ENCODE data around the gene CMTM4.

The CMTM4 gene

DNA sequence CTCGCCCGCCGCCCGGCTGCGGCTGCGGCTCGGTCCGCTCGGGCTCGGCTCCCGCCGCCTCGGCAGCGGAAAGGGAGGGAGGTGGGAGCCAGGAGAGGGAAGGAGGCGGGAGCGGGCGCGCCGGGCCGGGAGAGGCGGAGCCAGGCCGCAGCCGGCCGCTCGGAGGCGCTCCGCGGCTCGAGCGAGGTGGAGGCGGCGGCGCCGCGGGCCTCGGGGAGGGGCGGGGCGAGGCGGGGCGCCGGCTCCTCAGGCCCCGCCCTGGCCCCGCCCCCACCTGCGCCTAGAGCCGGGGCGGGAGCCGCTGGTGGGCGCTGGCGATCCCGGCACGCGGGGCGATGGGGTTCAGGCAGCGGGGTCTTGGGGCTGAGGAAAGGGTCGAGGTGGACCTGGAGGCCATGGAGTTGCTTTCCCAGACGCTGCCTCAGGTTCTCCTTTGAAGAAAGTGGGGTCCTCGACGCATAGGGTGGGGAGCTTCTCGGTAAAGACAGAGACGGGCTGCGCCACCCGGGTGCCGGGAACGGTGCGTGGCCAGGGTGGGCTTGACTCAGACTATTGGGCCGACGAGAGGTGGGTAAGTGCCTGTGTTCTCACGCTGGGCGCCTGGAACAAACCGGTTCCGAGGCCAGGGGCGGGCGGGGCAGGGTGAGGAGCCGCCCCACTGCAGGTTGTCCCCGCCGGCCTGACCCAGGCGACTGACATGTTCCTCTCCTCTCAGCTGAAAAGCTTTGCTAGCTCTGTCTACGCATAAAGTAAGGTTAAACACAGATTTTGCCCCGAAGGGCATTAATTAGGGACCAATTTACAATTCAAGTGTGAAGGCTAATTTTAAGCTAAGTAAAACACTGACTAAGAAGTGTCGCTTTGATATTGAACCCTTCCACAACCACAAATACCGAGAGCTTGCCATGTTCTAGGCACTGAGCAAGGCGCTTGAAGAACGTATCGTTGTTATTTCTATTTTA is at the start of gene CMTM4:
Gene CMTM4 (minus strand): TSS at position 75 of the 962 bp plus-strand sequence. CDS start 218 bp downstream, outside the sequence.
- Histone ChIP-seq H3K9ac (ENCODE audit: insufficient read length) (peak within 1 kb of the TSS; percentile 63), H3K4me3 (peak within 1 kb of the TSS; percentile 77), H3K27ac (no peak within 1 kb of the TSS), H3K9me3 (ENCODE audit: low read depth, low read length) (no peaks in the 10 kb centered on the region), H3K36me3 (ENCODE audit: insufficient read depth, low read length) (no peaks in the 10 kb centered on the region)
- no peak for DNase-seq (ENCODE audit: low read depth, low spot score)
- TF ChIP-seq EZH2 (IDR thresholded peaks at IDR 0.05) (no peak), POLR2AphosphoS5 (IDR thresholded peaks at IDR 0.05; ENCODE audit: borderline replicate concordance, low read depth, low read length) (peak; percentile 40; the same call in 1 of the 2 replicates)

DNA sequence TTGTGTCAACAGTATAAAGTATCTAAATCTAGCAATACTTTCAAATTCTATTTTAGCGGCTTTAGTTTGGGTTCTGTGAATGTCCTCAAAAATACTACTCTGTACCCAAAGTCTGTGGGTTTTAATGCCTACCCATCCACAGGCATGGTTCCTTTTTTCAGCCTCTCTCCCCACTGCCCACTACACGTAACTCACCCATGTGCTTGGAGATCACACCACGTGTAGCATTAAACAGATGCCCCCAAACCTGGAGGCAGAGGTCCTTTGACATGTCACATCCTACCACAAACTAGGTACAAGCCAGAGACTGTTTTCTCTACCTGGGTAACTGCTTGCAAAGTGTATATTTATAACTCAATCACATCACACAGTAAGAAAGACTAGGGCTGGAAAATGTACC is 49.5 kb upstream of the CMTM4 start:
- no peak overlapping the region for H3K4me3 ChIP-seq
- H3K27ac ChIP-seq: no peak overlapping the region
- H3K36me3 ChIP-seq (ENCODE audit: insufficient read depth, low read length): peaks cover 43% of the 10 kb centered on the region; the same call in 1 of the 2 replicates
- no peaks in the 10 kb centered on the region for H3K9me3 ChIP-seq (ENCODE audit: low read depth, low read length)
- no peak overlapping the region for H3K9ac ChIP-seq (ENCODE audit: insufficient read length)
- TF ChIP-seq FOXP2 (optimal IDR thresholded peaks at IDR 0.05; ENCODE audit: control extremely low read depth, extremely low read length, insufficient read depth): no peak
- no peak for TF ChIP-seq EZH2 (IDR thresholded peaks at IDR 0.05)
- no peak for TF ChIP-seq POLR2AphosphoS5 (IDR thresholded peaks at IDR 0.05; ENCODE audit: borderline replicate concordance, low read depth, low read length)
- DNase-seq (ENCODE audit: low read depth, low spot score): no peak

DNA sequence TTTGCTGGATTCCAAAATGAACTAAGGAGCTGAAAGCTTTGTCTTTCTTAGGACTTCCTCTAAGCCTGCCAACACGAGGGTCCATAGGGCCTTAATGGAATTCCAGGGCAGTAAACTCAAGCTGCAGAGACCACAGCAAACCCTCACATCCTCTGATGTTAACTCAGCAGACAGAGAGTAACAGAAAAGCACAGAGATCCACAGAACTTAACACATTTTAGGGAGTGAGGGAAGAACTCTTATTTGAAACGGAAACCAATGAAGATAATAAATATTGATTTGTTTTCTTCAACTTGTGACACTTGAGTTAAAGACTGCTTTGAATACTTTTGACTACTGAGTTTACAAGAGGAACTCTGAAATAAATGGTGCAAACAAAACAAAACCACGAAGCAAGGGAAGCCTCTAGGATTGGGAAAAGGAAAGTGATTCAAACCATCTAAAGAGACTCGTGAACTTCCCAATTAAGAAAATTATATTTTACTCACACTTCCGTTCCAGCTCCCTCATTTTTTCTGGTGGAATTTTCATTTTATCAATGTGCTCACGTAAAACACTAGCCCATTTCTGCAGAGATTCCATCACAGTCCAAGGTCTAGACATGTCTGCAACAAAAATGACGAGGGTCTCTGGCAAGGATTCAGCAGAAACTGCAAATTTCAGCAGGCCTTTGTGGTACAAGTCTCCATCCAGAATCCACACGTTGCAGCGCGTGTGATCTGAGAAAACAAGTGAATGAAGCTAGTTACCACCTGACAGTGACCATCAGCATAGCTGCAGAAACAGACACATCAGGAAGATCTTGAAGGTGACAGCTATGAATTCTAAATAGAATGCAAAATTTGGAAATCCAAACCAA is 45.6 kb upstream of the CMTM4 start:
- TF ChIP-seq EZH2 (IDR thresholded peaks at IDR 0.05) (no peak), FOXP2 (optimal IDR thresholded peaks at IDR 0.05; ENCODE audit: control extremely low read depth, extremely low read length, insufficient read depth) (no peak), POLR2AphosphoS5 (IDR thresholded peaks at IDR 0.05; ENCODE audit: borderline replicate concordance, low read depth, low read length) (no peak)
- no peak for DNase-seq (ENCODE audit: low read depth, low spot score)
- Histone ChIP-seq H3K9me3 (ENCODE audit: low read depth, low read length) (no peaks in the 10 kb centered on the region), H3K9ac (ENCODE audit: insufficient read length) (no peak overlapping the region), H3K4me3 (no peak overlapping the region), H3K36me3 (ENCODE audit: insufficient read depth, low read length) (peaks cover 42% of the 10 kb centered on the region; the same call in 1 of the 2 replicates), H3K27ac (peak overlapping the region; percentile 73)

DNA sequence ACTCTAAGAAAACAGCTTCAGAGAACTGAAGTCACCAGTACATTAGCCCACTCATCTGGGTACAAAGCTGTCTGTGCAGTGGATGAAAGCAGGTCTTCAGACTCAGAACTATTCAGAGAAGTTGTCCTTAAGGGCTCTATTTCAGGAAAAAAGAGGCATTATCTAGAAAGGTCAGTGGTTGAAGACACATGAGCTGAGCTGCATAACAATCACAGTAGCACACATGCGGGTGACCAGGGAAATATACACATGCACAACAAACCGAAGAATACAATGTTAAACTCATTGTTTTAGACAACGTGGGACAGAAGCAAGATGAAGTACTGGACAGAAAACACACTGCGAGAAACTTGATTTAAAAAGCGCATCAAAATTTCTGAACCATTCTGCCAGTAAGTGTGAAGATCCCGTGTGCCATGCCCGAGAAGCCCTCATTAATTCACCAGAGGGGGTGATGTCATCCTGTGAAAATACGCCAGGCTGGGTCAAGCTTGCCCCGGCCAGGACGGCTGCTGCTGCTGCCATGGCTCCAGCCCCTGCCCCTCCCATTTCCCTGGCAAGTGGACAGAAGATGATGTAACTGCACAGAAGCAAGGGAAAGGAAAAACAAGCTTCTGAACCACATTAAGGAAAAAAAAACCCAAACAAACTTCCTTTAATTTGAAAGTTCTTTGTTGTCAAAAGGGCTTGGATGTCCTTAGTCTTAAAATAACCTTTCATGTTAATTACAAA is 44.8 kb upstream of the CMTM4 start:
- Histone ChIP-seq H3K36me3 (ENCODE audit: insufficient read depth, low read length) (peaks cover 41% of the 10 kb centered on the region; the same call in 1 of the 2 replicates), H3K9me3 (ENCODE audit: low read depth, low read length) (no peaks in the 10 kb centered on the region), H3K4me3 (no peak overlapping the region), H3K9ac (ENCODE audit: insufficient read length) (no peak overlapping the region), H3K27ac (peak overlapping the region; percentile 54; the same call in 1 of the 2 replicates)
- TF ChIP-seq POLR2AphosphoS5 (IDR thresholded peaks at IDR 0.05; ENCODE audit: borderline replicate concordance, low read depth, low read length) (no peak), FOXP2 (optimal IDR thresholded peaks at IDR 0.05; ENCODE audit: control extremely low read depth, extremely low read length, insufficient read depth) (no peak)
- no peak for DNase-seq (ENCODE audit: low read depth, low spot score)

DNA sequence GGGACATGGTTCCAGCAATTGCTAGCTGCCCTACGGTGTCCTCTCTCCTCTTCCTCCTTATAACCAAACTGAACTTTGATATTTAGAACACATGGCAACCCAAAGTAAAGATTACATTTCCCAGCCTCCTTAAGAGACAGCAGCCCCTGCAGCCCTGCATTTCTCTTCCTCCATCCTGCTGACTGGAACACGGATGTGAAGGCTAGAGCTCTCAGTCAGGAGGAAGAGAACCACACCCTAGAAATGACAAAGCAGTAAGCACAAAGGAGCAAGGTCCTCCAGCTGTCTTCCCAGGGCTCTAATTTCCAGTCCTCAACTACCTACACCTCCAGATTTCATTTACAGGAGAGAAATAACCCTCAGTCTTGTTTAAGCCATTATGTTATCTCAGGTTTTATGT is 44.0 kb upstream of the CMTM4 start:
- DNase-seq (ENCODE audit: low read depth, low spot score): no peak
- Histone ChIP-seq H3K4me3 (no peak overlapping the region), H3K9me3 (ENCODE audit: low read depth, low read length) (no peaks in the 10 kb centered on the region), H3K36me3 (ENCODE audit: insufficient read depth, low read length) (peaks cover 49% of the 10 kb centered on the region; the same call in 1 of the 2 replicates), H3K9ac (ENCODE audit: insufficient read length) (no peak overlapping the region), H3K27ac (peak overlapping the region; percentile 54; the same call in 1 of the 2 replicates)
- TF ChIP-seq EZH2 (IDR thresholded peaks at IDR 0.05) (no peak), FOXP2 (optimal IDR thresholded peaks at IDR 0.05; ENCODE audit: control extremely low read depth, extremely low read length, insufficient read depth) (no peak), POLR2AphosphoS5 (IDR thresholded peaks at IDR 0.05; ENCODE audit: borderline replicate concordance, low read depth, low read length) (no peak)

DNA sequence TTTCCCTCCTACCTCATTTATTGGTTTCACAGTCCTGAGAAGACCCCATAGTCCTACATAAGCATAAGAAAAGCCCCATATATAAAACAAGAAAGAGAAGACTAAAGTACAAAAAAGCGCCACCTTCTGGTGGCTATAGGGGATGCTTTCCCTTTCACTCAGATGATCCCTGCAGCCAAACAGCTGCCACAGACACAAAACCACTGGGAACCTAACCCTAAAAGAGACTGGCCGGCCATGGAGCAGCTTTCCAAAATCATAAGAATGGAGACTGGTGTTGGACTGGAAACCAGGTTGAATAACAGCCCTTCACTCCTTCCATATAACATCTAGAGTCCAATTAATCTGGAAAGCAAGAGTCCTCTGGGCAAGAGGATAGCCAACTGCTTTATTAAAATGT is 43.5 kb upstream of the CMTM4 start:
- no peak for DNase-seq (ENCODE audit: low read depth, low spot score)
- Histone ChIP-seq H3K36me3 (ENCODE audit: insufficient read depth, low read length) (peaks cover 50% of the 10 kb centered on the region; the same call in 1 of the 2 replicates), H3K27ac (no peak overlapping the region), H3K9me3 (ENCODE audit: low read depth, low read length) (no peaks in the 10 kb centered on the region), H3K9ac (ENCODE audit: insufficient read length) (no peak overlapping the region), H3K4me3 (no peak overlapping the region)
- no peak for TF ChIP-seq EZH2 (IDR thresholded peaks at IDR 0.05)
- TF ChIP-seq POLR2AphosphoS5 (IDR thresholded peaks at IDR 0.05; ENCODE audit: borderline replicate concordance, low read depth, low read length): no peak
- TF ChIP-seq FOXP2 (optimal IDR thresholded peaks at IDR 0.05; ENCODE audit: control extremely low read depth, extremely low read length, insufficient read depth): no peak

DNA sequence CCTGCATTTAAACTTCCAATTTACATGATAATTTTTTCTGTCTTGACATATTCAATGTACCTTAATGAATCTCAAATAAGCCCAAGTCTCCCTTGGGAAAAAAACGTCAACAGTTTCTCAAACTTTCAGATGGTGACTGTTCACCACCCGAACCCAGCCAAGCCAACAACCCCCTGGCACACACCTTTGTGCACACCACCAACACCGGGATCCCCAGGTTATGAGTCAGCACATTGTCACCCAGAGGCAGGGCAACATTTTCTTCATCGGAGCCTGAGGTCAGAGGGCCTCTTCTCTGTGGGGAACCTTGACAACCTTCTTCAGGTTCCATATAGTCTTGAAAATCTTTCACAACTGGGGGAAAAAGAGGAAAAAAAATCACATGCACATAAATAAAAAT is 39.3 kb upstream of the CMTM4 start:
- H3K9me3 ChIP-seq (ENCODE audit: low read depth, low read length): no peaks in the 10 kb centered on the region
- peaks cover 50% of the 10 kb centered on the region for H3K36me3 ChIP-seq (ENCODE audit: insufficient read depth, low read length)
- H3K27ac ChIP-seq: no peak overlapping the region
- no peak for DNase-seq (ENCODE audit: low read depth, low spot score)
- no peak overlapping the region for H3K4me3 ChIP-seq
- H3K9ac ChIP-seq (ENCODE audit: insufficient read length): no peak overlapping the region
- TF ChIP-seq FOXP2 (optimal IDR thresholded peaks at IDR 0.05; ENCODE audit: control extremely low read depth, extremely low read length, insufficient read depth) (no peak), POLR2AphosphoS5 (IDR thresholded peaks at IDR 0.05; ENCODE audit: borderline replicate concordance, low read depth, low read length) (no peak), EZH2 (IDR thresholded peaks at IDR 0.05) (no peak)

Measured in SK-N-MC (cell line).